Stomach (tissue), 9 donors: Measurements from ENCODE around the gene SF3B2. TPM values are rescaled to one million over a fixed set of nuclear protein-coding genes. Genes with fewer than 3 reads are reported as not detected.

Experiments used
- DNase-seq, 2 donors: peaks; one replicate each; pipeline versions ENCODE4 v3.0.0 to v3.0.0-alpha.2; 2013 to 2019
- H3K27ac ChIP-seq, 5 donors: fragments of 200-600 bp in 4 of 5; sonication (generic) in 4 of 5; one replicate each; pipeline ENCODE4 v1.5.1; 2013 to 2019; ENCODE audit warnings: mild to moderate bottlenecking in 1 of 5, moderate library complexity in 1 of 5
- H3K27me3 ChIP-seq, 3 donors: fragments of 200-600 bp; sonication (generic); one replicate each; pipeline ENCODE4 v1.5.1; 2017 to 2019; ENCODE audit warnings: mixed run types in 1 of 3
- H3K36me3 ChIP-seq, 4 donors: fragments of 200-600 bp; sonication (generic); 1 replicate in 3 of 4; 2 replicates in 1 of 4; pipeline ENCODE4 v1.5.1; 2016 to 2019
- H3K4me1 ChIP-seq, 4 donors: fragments of 200-600 bp; sonication (generic); one replicate each; pipeline ENCODE4 v1.5.1; 2016 to 2019
- H3K4me3 ChIP-seq, 4 donors: fragments of 200-600 bp; sonication (generic) in 3 of 4; one replicate each; pipeline ENCODE4 v1.5.1; 2016 to 2019; ENCODE audit warnings: mild to moderate bottlenecking in 1 of 4
- H3K9me3 ChIP-seq, 4 donors: fragments of 200-600 bp; sonication (generic); one replicate each; pipeline ENCODE4 v1.5.1; 2016 to 2019
- EP300 ChIP-seq: sonication (generic); formaldehyde crosslinking; IDR thresholded peaks from one replicate; pipeline ENCODE4 v1.6.1; 2017; ENCODE audit warnings: antibody characterized with exemption
- POLR2A ChIP-seq, 4 donors: fragments of 450-650 bp; IDR thresholded peaks; one replicate each; pipeline ENCODE4 v1.6.1; 2016; ENCODE audit warnings: antibody characterized with exemption in 4 of 4, control low read depth in 2 of 4, mild to moderate bottlenecking in 1 of 4, moderate library complexity in 1 of 4
- POLR2AphosphoS5 ChIP-seq, 3 donors: sonication (generic); formaldehyde crosslinking; IDR thresholded peaks; one replicate each; pipeline ENCODE4 v1.6.1; 2016; ENCODE audit warnings: antibody characterized with exemption in 3 of 3
- WGBS, 5 donors: extraction: QIAGEN DNeasy Blood & Tissue Kit in 3 of 5; methylation state at CpG; one replicate each; pipeline versions ENCODE4 v1.1.5 to v1.1.7; 2013 to 2018; 5-methylcytosine and 5-hydroxymethylcytosine counted together
- intact Hi-C: fragments of 100-400 bp; cut with DNase I; formaldehyde crosslinking; loops from one replicate; pipeline ENCODE4 v1.15.1; 2023; ENCODE audit warnings: low total_unique reads
- polyA plus RNA-seq, 3 donors: library from polyadenylated mRNA; stranded (reverse); fragments of 200-250 nt; gene quantifications; one replicate each; pipeline ENCODE4 v1.2.3, GENCODE V29; 2013
- total RNA-seq, 5 donors: library from RNA; depleted of rRNA; stranded (reverse); fragments of >200 nt; gene quantifications; one replicate each; pipeline versions ENCODE4 v1.1.0 to v1.2.3, GENCODE V29; 2014 to 2016
- TF ChIP-seq, protein P1 (sequence below), 7 experiments: fragments of 450-650 bp in 4 of 7; fragments of 200-600 bp in 3 of 7; sonication (generic) in 3 of 7; IDR thresholded peaks; one replicate each; pipeline ENCODE4 v1.5.1; 2016 to 2019; ENCODE audit warnings: antibody characterized with exemption in 7 of 7, control low read depth in 2 of 7, mild to moderate bottlenecking in 1 of 7
- donor health status: healthy with polysubstance abuse.
- donor health status: Bipolar disorder and iron deficiency.
- donor health status: healthy.

The SF3B2 gene
- total and polyA plus RNA-seq, 8 donors = 52.7 to 366 (median 108) TPM

DNA sequence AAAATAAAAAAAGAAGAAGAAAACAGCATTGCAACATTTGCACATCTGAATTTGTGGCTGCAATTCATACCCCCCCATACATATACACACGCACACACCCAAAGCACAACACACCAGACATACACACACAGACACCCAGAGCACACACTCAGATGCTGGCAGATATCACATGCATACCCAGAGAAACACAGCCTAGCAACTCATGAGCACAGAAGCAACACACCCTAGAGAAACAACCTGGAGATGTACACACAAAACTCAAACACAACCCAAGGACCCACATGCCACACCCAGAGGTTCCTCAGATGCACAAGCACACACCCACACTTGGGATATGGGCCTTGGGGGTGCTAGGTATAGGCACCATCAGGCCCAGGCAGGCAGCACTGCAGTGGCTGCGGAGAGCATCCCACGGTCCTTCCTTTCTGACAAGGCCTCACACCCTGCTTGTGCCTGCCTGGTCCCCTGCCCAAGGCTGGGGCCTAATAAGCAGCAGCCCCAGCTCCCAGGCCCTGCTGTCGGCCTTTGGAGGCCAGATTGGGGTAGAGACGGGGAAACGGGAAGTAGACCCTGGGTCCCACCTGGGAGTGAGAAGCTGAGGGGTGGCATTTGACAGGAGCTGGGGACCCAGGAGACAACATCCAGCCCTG lies 37.2 kb upstream of the SF3B2 start:
- 87 to 93% (median 91%) methylated on average over 6 of the region's 6 CpGs for WGBS, 5 donors
- no peak for DNase-seq

DNA sequence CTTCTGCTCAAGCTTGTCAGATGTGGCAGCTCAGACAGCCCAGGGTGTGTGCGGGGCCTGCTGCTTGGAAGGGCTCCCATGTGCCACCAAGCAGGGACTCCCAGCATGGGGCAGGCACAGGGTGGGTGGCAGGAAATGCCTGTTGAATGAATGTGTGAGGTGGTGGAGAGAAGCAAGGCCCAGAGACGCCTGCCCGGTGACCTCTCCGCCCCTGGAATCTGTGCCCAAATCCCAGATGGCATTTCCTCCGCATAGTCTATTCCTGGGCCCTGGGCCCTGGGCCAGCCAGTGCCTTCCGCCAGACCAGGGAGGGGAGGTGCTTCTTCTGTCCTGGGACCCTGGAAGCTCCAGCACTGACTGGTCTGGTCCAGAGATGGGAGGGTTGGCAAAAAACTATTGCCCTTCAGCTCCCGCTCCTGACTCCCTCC lies 36.7 kb upstream of the SF3B2 start:
- no peak for DNase-seq

More for the DNA sequence above, 37.2 kb upstream of the SF3B2 start:
- Histone ChIP-seq H3K4me1 (peaks cover 0 to 16% (median 12%) of the 10 kb centered on the region in 4 donors), H3K36me3 (no peaks in the 10 kb centered on the region), H3K27ac (peak overlapping the region in 1 of 5 donors; percentile 23), H3K4me3 (no peak overlapping the region), H3K27me3 (peaks cover 0 to 40% (median 24%) of the 10 kb centered on the region in 3 donors), H3K9me3 (no peaks in the 10 kb centered on the region)
- TF ChIP-seq POLR2AphosphoS5 (IDR thresholded peaks at IDR 0.05) (no peak), EP300 (no peak), POLR2A (IDR thresholded peaks at IDR 0.05) (no peak)
- TF ChIP-seq, protein P1, sequence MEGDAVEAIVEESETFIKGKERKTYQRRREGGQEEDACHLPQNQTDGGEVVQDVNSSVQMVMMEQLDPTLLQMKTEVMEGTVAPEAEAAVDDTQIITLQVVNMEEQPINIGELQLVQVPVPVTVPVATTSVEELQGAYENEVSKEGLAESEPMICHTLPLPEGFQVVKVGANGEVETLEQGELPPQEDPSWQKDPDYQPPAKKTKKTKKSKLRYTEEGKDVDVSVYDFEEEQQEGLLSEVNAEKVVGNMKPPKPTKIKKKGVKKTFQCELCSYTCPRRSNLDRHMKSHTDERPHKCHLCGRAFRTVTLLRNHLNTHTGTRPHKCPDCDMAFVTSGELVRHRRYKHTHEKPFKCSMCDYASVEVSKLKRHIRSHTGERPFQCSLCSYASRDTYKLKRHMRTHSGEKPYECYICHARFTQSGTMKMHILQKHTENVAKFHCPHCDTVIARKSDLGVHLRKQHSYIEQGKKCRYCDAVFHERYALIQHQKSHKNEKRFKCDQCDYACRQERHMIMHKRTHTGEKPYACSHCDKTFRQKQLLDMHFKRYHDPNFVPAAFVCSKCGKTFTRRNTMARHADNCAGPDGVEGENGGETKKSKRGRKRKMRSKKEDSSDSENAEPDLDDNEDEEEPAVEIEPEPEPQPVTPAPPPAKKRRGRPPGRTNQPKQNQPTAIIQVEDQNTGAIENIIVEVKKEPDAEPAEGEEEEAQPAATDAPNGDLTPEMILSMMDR (IDR thresholded peaks at IDR 0.05) = no peak
- intact Hi-C loops = no loop called here

DNA sequence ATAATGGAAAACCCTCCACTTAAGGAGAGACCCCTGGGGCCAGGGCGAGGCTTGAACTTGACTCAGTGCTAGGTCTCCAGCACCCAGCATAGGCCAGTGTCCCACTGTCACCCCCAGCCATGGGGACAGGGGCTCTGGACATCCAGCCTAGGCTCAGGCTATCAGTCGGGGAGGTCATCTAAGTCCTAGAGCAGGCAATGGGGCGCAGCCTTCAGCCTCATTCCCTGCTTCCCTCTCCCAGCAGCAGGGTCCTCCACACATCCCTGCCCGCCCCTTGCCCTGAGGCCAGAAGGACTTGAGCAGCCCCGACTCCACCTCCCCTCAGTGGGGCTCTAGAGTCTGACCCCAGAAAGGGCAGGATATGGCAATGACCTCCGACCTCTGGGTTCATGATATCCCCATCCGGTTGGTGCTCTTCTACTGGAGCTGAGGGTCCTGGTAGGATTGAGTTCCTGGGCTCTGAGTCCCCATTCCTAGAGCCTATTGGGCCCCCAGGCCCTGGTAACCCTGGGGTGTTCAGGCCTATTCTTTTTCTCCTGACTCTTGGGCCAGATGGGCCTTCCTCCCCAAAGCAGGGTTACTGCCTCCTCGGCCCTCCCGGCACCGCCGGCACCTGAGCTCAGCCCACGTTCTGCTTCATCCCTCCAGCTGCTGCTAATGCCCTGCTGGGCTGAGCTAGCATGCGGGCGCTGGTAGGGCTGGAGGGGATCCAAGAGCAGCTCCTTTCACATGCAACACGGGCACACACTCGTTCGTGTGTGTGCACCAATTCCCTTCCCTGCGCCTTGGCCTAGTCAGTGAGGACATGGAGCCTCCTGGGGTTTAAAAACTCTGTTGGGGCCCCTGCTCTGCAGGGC lies 36.0 kb upstream of the SF3B2 start:
- intact Hi-C loops = no loop called here
- no peaks in the 10 kb centered on the region for H3K9me3 ChIP-seq
- no peak for TF ChIP-seq EP300
- no peak for TF ChIP-seq POLR2AphosphoS5 (IDR thresholded peaks at IDR 0.05)
- no peak for TF ChIP-seq POLR2A (IDR thresholded peaks at IDR 0.05)
- TF ChIP-seq, protein P1 (IDR thresholded peaks at IDR 0.05) = no peak
- peaks cover 0 to 30% (median 21%) of the 10 kb centered on the region in 3 donors for H3K27me3 ChIP-seq
- 73 to 83% (median 78%) methylated on average over 15 to 18 of the region's 18 CpGs for WGBS, 5 donors
- H3K36me3 ChIP-seq = no peaks in the 10 kb centered on the region
- H3K4me3 ChIP-seq = no peak overlapping the region
- H3K4me1 ChIP-seq = peaks cover 0 to 22% (median 12%) of the 10 kb centered on the region in 4 donors
- H3K27ac ChIP-seq = no peak overlapping the region
- no peak for DNase-seq

More for the DNA sequence above, 36.7 kb upstream of the SF3B2 start:
- Histone ChIP-seq H3K36me3 (no peaks in the 10 kb centered on the region), H3K4me3 (no peak overlapping the region), H3K27me3 (peaks cover 0 to 36% (median 22%) of the 10 kb centered on the region in 3 donors), H3K4me1 (peaks cover 0 to 16% (median 12%) of the 10 kb centered on the region in 4 donors), H3K9me3 (no peaks in the 10 kb centered on the region), H3K27ac (peak overlapping the region in 1 of 5 donors; percentile 23)
- TF ChIP-seq POLR2A (IDR thresholded peaks at IDR 0.05) = no peak
- TF ChIP-seq, protein P1 (IDR thresholded peaks at IDR 0.05) = no peak
- no peak for TF ChIP-seq POLR2AphosphoS5 (IDR thresholded peaks at IDR 0.05)
- no peak for TF ChIP-seq EP300
- 68 to 84% (median 77%) methylated on average over 7 of the region's 7 CpGs for WGBS, 5 donors
- intact Hi-C loops = no loop called here

DNA sequence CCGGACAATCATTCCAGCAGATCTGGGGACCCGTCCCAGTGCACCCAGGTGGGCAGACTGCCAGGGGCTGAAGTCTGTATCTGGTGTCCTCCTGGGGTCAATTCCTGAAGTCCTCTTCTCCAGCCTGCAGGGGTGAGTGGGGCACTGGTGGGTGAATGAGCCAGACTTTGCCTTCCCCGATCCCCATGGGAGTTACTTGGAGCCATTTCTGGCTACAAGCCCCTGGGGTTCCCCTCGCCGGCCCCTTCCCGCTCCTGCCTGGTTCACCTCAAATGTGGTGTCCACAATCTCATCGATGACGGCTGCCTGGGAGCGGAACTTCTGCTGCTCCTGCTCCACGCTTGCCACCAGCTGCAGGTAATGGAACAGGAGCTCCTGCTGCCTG lies 35.4 kb upstream of the SF3B2 start:
- H3K4me3 ChIP-seq = no peak overlapping the region
- no peak for TF ChIP-seq EP300
- no peak for TF ChIP-seq POLR2A (IDR thresholded peaks at IDR 0.05)
- no peak for TF ChIP-seq POLR2AphosphoS5 (IDR thresholded peaks at IDR 0.05)
- TF ChIP-seq, protein P1 (IDR thresholded peaks at IDR 0.05) = no peak
- intact Hi-C loops = no loop called here
- H3K36me3 ChIP-seq = no peaks in the 10 kb centered on the region
- no peaks in the 10 kb centered on the region for H3K9me3 ChIP-seq
- H3K4me1 ChIP-seq = peaks cover 2 to 23% (median 8%) of the 10 kb centered on the region in 4 donors
- no peak overlapping the region for H3K27ac ChIP-seq
- DNase-seq = no peak
- peaks cover 0 to 24% (median 16%) of the 10 kb centered on the region in 3 donors for H3K27me3 ChIP-seq
- WGBS, 5 donors = 78 to 92% (median 86%) methylated on average over 3 to 10 of the region's 10 CpGs
